ENCODE measurements around the gene MOCS3. TPM values are rescaled to one million over a fixed set of nuclear protein-coding genes. Genes with fewer than 3 reads are reported as not detected.

The MOCS3 gene
- total RNA-seq, 1 donor from 2014 or later = 5.6 TPM

- Histone ChIP-seq H3K79me2 (ENCODE audit: low read depth) (peaks cover 100% of the 10 kb centered on the region), H3K27me3 (no peaks in the 10 kb centered on the region), H3K9me3 (ENCODE audit: low read depth) (no peaks in the 10 kb centered on the region), H3K27ac (no peak overlapping the region), H3K4me2 (no peak overlapping the region), H3K4me3 (no peak overlapping the region), H3F3A (ENCODE audit: low read depth) (peaks cover 42% of the 10 kb centered on the region), H3K4me1 (peaks cover 35% of the 10 kb centered on the region), H4K20me1 (ENCODE audit: low read depth) (peaks cover 100% of the 10 kb centered on the region), H3K9ac (no peak overlapping the region), H2AFZ (replicated peaks) (no peak overlapping the region), H3K36me3 (peaks cover 15% of the 10 kb centered on the region)
- TF ChIP-seq EZH2phosphoT487 (IDR thresholded peaks at IDR 0.05) (no peak), CTCF (IDR thresholded peaks at IDR 0.05) (no peak), EZH2 (IDR thresholded peaks at IDR 0.05) (no peak)
- peaks cover 41% of the 10 kb centered on the region for H3K4me1 Mint-ChIP-seq
- no peak overlapping the region for H3K4me3 Mint-ChIP-seq
- no peak overlapping the region for H3K27ac Mint-ChIP-seq
- H3K36me3 Mint-ChIP-seq = peaks cover 12% of the 10 kb centered on the region
- no peak for DNase-seq (ENCODE audit: low spot score)
- H3K9me3 Mint-ChIP-seq = no peaks in the 10 kb centered on the region
- H3K27me3 Mint-ChIP-seq (ENCODE audit: insufficient read depth, low read depth) = peaks cover 6% of the 10 kb centered on the region
Observed at GRCh38 chr20:50916257-50916656, 42.4 kb upstream of the MOCS3 start.

- no peak overlapping the region for H2AFZ ChIP-seq (replicated peaks)
- DNase-seq (ENCODE audit: low spot score) = no peak
- H3K4me1 Mint-ChIP-seq = peaks cover 38% of the 10 kb centered on the region
- no peak overlapping the region for H3K9ac ChIP-seq
- peaks cover 12% of the 10 kb centered on the region for H3K36me3 ChIP-seq
- H3K79me2 ChIP-seq (ENCODE audit: low read depth) = peaks cover 100% of the 10 kb centered on the region
- no peak overlapping the region for H3K4me3 Mint-ChIP-seq
- no peak overlapping the region for H3K27ac Mint-ChIP-seq
- H3F3A ChIP-seq (ENCODE audit: low read depth) = peaks cover 42% of the 10 kb centered on the region
- no peaks in the 10 kb centered on the region for H3K9me3 Mint-ChIP-seq
- peak overlapping the region; percentile 17 for H3K4me2 ChIP-seq
- H3K27me3 ChIP-seq = no peaks in the 10 kb centered on the region
- H3K4me3 ChIP-seq = no peak overlapping the region
- peak overlapping the region; percentile 30 for H3K27ac ChIP-seq
- peaks cover 100% of the 10 kb centered on the region for H4K20me1 ChIP-seq (ENCODE audit: low read depth)
- H3K4me1 ChIP-seq = peaks cover 35% of the 10 kb centered on the region
- peaks cover 8% of the 10 kb centered on the region for H3K36me3 Mint-ChIP-seq
- no peaks in the 10 kb centered on the region for H3K9me3 ChIP-seq (ENCODE audit: low read depth)
- H3K27me3 Mint-ChIP-seq (ENCODE audit: insufficient read depth, low read depth) = peaks cover 3% of the 10 kb centered on the region
- TF ChIP-seq EZH2 (IDR thresholded peaks at IDR 0.05) = no peak
- TF ChIP-seq EZH2phosphoT487 (IDR thresholded peaks at IDR 0.05) = no peak
- no peak for TF ChIP-seq CTCF (IDR thresholded peaks at IDR 0.05)
Observed at GRCh38 chr20:50916934-50917333, 41.7 kb upstream of the MOCS3 start.

GRCh38 chr20:50918403-50918802 is 40.2 kb upstream of the MOCS3 start:
- Mint-ChIP-seq H3K4me3 (no peak overlapping the region), H3K27me3 (ENCODE audit: insufficient read depth, low read depth) (peaks cover 3% of the 10 kb centered on the region), H3K4me1 (peaks cover 44% of the 10 kb centered on the region), H3K27ac (no peak overlapping the region), H3K9me3 (no peaks in the 10 kb centered on the region), H3K36me3 (peaks cover 13% of the 10 kb centered on the region)
- no peak for TF ChIP-seq CTCF (IDR thresholded peaks at IDR 0.05)
- TF ChIP-seq EZH2phosphoT487 (IDR thresholded peaks at IDR 0.05) = no peak
- no peak for TF ChIP-seq EZH2 (IDR thresholded peaks at IDR 0.05)
- Histone ChIP-seq H3K9ac (no peak overlapping the region), H3K27ac (no peak overlapping the region), H4K20me1 (ENCODE audit: low read depth) (peaks cover 100% of the 10 kb centered on the region), H3K9me3 (ENCODE audit: low read depth) (no peaks in the 10 kb centered on the region), H3F3A (ENCODE audit: low read depth) (peaks cover 40% of the 10 kb centered on the region), H3K27me3 (no peaks in the 10 kb centered on the region), H3K4me2 (no peak overlapping the region), H2AFZ (replicated peaks) (no peak overlapping the region), H3K36me3 (peaks cover 12% of the 10 kb centered on the region), H3K79me2 (ENCODE audit: low read depth) (peaks cover 100% of the 10 kb centered on the region), H3K4me3 (no peak overlapping the region), H3K4me1 (peaks cover 35% of the 10 kb centered on the region)
- no peak for DNase-seq (ENCODE audit: low spot score)

Measured in neural progenitor cell (in vitro differentiated cells).